LNCAP (cell line): ENCODE data around the gene MYO7B.

Experiments used
- CTCF ChIP-seq: fragments of 450-650 bp; IDR thresholded peaks from 2 replicates; pipeline ENCODE4 v1.5.1; 2017; ENCODE audit warnings: mild to moderate bottlenecking

MYO7B gene

GRCh38 chr2:127630864-127631540, 95.5 kb downstream of the MYO7B start:
- TF ChIP-seq CTCF, result no peak

- no peak for TF ChIP-seq CTCF
Measured at GRCh38 chr2:127631541-127631996, 96.1 kb downstream of the MYO7B start.

- no peak for TF ChIP-seq CTCF
Measured at GRCh38 chr2:127631997-127632581, 96.6 kb downstream of the MYO7B start.

GRCh38 chr2:127632592-127633489, 97.4 kb downstream of the MYO7B start:
- TF ChIP-seq CTCF, result no peak

GRCh38 chr2:127633556-127634065, 98.1 kb downstream of the MYO7B start:
- no peak for TF ChIP-seq CTCF

GRCh38 chr2:127634066-127634617, 98.7 kb downstream of the MYO7B start:
- no peak for TF ChIP-seq CTCF
